Gastroesophageal sphincter (tissue), 4 donors: ENCODE data around the gene CCN5. TPM values are rescaled to one million over a fixed set of nuclear protein-coding genes. Genes with fewer than 3 reads are reported as not detected.

ENCODE experiments used
- ATAC-seq: fragments of 150-250 bp; one replicate; pipeline ENCODE4 v1.9.1; 2016; ENCODE audit warnings: mild to moderate bottlenecking, moderate library complexity
- H3K27ac ChIP-seq, 4 donors: fragments of 200-600 bp; sonication (generic) in 3 of 4; 1 replicate in 3 of 4; 2 replicates in 1 of 4; pipeline ENCODE4 v1.5.1; 2016 to 2019
- H3K27me3 ChIP-seq: fragments of 200-600 bp; sonication (generic); one replicate; pipeline ENCODE4 v1.5.1; 2019
- H3K36me3 ChIP-seq, 2 donors: fragments of 200-600 bp; sonication (generic); one replicate each; pipeline ENCODE4 v1.5.1; 2019; ENCODE audit warnings: control low read depth in 1 of 2
- H3K4me1 ChIP-seq, 3 donors: fragments of 200-600 bp; sonication (generic); 1 replicate in 2 of 3; 2 replicates in 1 of 3; pipeline ENCODE4 v1.5.1; 2016 to 2019; ENCODE audit warnings: control low read depth in 2 of 3
- H3K4me3 ChIP-seq, 2 donors: fragments of 200-600 bp; sonication (generic); one replicate each; pipeline ENCODE4 v1.5.1; 2019; ENCODE audit warnings: mild to moderate bottlenecking in 1 of 2, moderate library complexity in 1 of 2
- H3K9me3 ChIP-seq, 3 donors: fragments of 200-600 bp; sonication (generic); one replicate each; pipeline ENCODE4 v1.5.1; 2017 to 2019; ENCODE audit warnings: control low read depth in 2 of 3
- CTCF ChIP-seq, 4 experiments: fragments of 200-600 bp in 2 of 4; fragments of 450-650 bp in 2 of 4; sonication (generic) in 1 of 4; IDR thresholded peaks; one replicate each; pipeline ENCODE4 v1.5.1; 2017 to 2019; ENCODE audit warnings: antibody characterized with exemption in 4 of 4, mild to moderate bottlenecking in 2 of 4, moderate library complexity in 2 of 4
- EP300 ChIP-seq: sonication (generic); formaldehyde crosslinking; IDR thresholded peaks from one replicate; pipeline ENCODE4 v1.6.1; 2017; ENCODE audit warnings: antibody characterized with exemption, mild to moderate bottlenecking
- POLR2A ChIP-seq, 2 donors: fragments of 450-650 bp; IDR thresholded peaks; one replicate each; pipeline ENCODE4 v1.6.1; 2017; ENCODE audit warnings: antibody characterized with exemption in 2 of 2, mild to moderate bottlenecking in 2 of 2, moderate library complexity in 1 of 2
- POLR2AphosphoS5 ChIP-seq: sonication (generic); formaldehyde crosslinking; IDR thresholded peaks from one replicate; pipeline ENCODE4 v1.6.1; 2017; ENCODE audit warnings: antibody characterized with exemption
- WGBS, 2 donors: methylation state at CpG; one replicate each; pipeline ENCODE4 v1.1.5; 2018; ENCODE audit warnings: low coverage in 1 of 2; 5-methylcytosine and 5-hydroxymethylcytosine counted together
- total RNA-seq, 4 donors: library from RNA; depleted of rRNA; stranded (reverse); fragments of >200 nt; gene quantifications; one replicate each; pipeline ENCODE4 v1.1.0, GENCODE V29; 2016

CCN5 gene
- total RNA-seq, 4 donors from 2014 or later, result 52.9 to 359 (median 146) TPM

- H3K27me3 ChIP-seq, result no peaks in the 10 kb centered on the region
Measured at GRCh38 chr20:44678990-44679611, 36.1 kb upstream of the CCN5 start.

GRCh38 chr20:44681796-44682566 is 33.2 kb upstream of the CCN5 start:
- WGBS, 2 donors, result 81 to 92% methylated on average over 4 of the region's 11 CpGs
- ATAC-seq, result no peak
- no peaks in the 10 kb centered on the region for H3K36me3 ChIP-seq
- H3K9me3 ChIP-seq, result no peaks in the 10 kb centered on the region
- TF ChIP-seq CTCF (IDR thresholded peaks at IDR 0.05) (no peak), EP300 (no peak), POLR2A (IDR thresholded peaks at IDR 0.05) (no peak), POLR2AphosphoS5 (no peak)
- H3K4me3 ChIP-seq, result no peak overlapping the region
- H3K4me1 ChIP-seq, result peaks cover 0 to 19% (median 3%) of the 10 kb centered on the region in 3 donors
- H3K27ac ChIP-seq, result no peak overlapping the region
- no peaks in the 10 kb centered on the region for H3K27me3 ChIP-seq

More at GRCh38 chr20:44678990-44679611, 36.1 kb upstream of the CCN5 start:
- Histone ChIP-seq H3K9me3 (no peaks in the 10 kb centered on the region), H3K36me3 (no peaks in the 10 kb centered on the region), H3K4me1 (peaks cover 0 to 6% (median 0%) of the 10 kb centered on the region in 3 donors), H3K27ac (no peak overlapping the region), H3K4me3 (no peak overlapping the region)
- 88 to 96% methylated on average over 4 of the region's 12 CpGs for WGBS, 2 donors
- no peak for TF ChIP-seq POLR2AphosphoS5
- no peak for TF ChIP-seq POLR2A (IDR thresholded peaks at IDR 0.05)
- no peak for ATAC-seq

GRCh38 chr20:44683263-44684046 is 31.7 kb upstream of the CCN5 start:
- Histone ChIP-seq H3K4me1 (peaks cover 0 to 19% (median 3%) of the 10 kb centered on the region in 3 donors), H3K36me3 (no peaks in the 10 kb centered on the region), H3K4me3 (no peak overlapping the region), H3K9me3 (no peaks in the 10 kb centered on the region), H3K27ac (no peak overlapping the region), H3K27me3 (no peaks in the 10 kb centered on the region)
- ATAC-seq, result no peak
- WGBS, 2 donors, result 52 to 54% methylated on average over 5 to 8 of the region's 10 CpGs
- peak in 3 of 4 experiments; percentile 49 to 67 (median 60) for TF ChIP-seq CTCF (IDR thresholded peaks at IDR 0.05)
- no peak for TF ChIP-seq EP300

- no peaks in the 10 kb centered on the region for H3K36me3 ChIP-seq
- H3K27me3 ChIP-seq, result no peaks in the 10 kb centered on the region
- no peaks in the 10 kb centered on the region for H3K9me3 ChIP-seq
- H3K4me3 ChIP-seq, result no peak overlapping the region
- no peak for ATAC-seq
- WGBS, 2 donors, result 76 to 84% methylated on average over 4 to 5 of the region's 6 CpGs
- TF ChIP-seq POLR2AphosphoS5, result no peak
- no peak for TF ChIP-seq POLR2A (IDR thresholded peaks at IDR 0.05)
- H3K27ac ChIP-seq, result no peak overlapping the region
- peaks cover 0 to 19% (median 3%) of the 10 kb centered on the region in 3 donors for H3K4me1 ChIP-seq
Measured at GRCh38 chr20:44684047-44684967, 30.9 kb upstream of the CCN5 start.

GRCh38 chr20:44686934-44687333 is 28.2 kb upstream of the CCN5 start:
- no peak for ATAC-seq
- peaks cover 6 to 44% (median 17%) of the 10 kb centered on the region in 3 donors for H3K4me1 ChIP-seq
- no peak overlapping the region for H3K27ac ChIP-seq
- 86 to 87% methylated on average over 4 of the region's 4 CpGs for WGBS, 2 donors
- H3K4me3 ChIP-seq, result no peak overlapping the region
- H3K9me3 ChIP-seq, result no peaks in the 10 kb centered on the region
- TF ChIP-seq EP300 (no peak), CTCF (IDR thresholded peaks at IDR 0.05) (no peak), POLR2AphosphoS5 (no peak), POLR2A (IDR thresholded peaks at IDR 0.05) (no peak)
- no peaks in the 10 kb centered on the region for H3K27me3 ChIP-seq
- no peaks in the 10 kb centered on the region for H3K36me3 ChIP-seq
